Measurements from ENCODE around the gene DMRTA1.

DNA sequence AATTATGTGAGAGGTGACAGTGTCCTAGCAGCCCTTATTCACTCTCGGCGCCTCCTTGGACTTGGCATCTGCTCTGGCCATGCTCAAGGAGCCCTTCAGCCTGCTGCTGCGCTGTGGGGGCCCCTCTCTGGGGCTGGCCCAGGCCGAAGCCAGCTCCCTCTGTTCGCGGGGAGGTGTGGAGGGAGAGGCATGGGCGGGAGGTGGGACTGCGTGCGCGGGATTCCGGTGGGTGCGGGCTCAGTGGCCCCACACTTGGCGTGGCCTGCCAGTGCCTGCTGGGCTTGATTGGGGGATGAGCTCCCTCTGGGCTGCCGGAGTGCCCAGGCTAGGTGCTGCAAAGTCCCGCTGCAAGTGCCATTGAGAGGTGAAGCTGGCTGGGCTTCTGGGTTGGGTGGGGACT is 12.9 kb upstream of the DMRTA1 start:
- TF ChIP-seq CTCF (IDR thresholded peaks at IDR 0.05): no peak
- TF ChIP-seq POLR2A (IDR thresholded peaks at IDR 0.05): no peak
